Measurements from ENCODE around the gene ITPRID2.

DNA sequence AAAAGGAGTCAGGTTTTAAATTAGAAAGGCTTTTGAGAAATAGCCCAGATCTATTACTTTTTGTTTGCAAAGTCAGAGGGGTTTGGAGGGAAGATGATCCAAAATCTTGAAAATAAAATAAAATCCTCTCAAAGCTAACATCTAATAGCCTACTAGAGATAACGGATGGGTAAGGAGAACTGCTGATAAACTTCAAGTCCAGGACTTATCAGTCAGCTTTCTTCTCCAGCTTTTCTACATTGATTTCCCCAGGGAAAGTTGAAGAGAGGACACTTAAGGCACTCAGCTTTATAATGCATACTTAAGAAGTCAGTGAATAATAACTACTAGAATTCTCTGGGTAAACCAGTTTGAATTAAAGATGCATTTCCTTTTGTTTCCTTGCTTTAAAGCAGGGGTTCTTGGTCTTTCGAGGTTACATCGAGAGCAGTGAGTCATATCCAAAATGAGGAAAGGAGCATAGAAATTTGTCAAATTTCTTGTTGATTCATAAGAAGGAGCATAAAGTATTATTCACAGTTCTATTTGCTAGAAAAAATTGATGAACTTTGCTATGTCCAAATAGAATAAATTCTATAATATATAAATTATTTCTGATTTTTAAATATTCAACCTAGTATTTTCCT, 43.2 kb upstream of the ITPRID2 start:
- TF ChIP-seq POLR2AphosphoS5 (IDR thresholded peaks at IDR 0.05; ENCODE audit: low read depth, low read length) = no peak
- TF ChIP-seq TAF1 (IDR thresholded peaks at IDR 0.05; ENCODE audit: borderline replicate concordance, insufficient read depth, low read length) = no peak
- no peak for TF ChIP-seq FOXP2 (optimal IDR thresholded peaks at IDR 0.05; ENCODE audit: borderline replicate concordance, extremely low read depth, extremely low read length, insufficient read depth)

Measured in PFSK-1 (cell line).